IMR-90 (cell line): Measurements from ENCODE around the gene CNKSR2. TPM values are rescaled to one million over a fixed set of nuclear protein-coding genes. Genes with fewer than 3 reads are reported as not detected.

Source experiments
- ATAC-seq: fragments of 200-7000 bp; cut with Tn5 transposase; 2 replicates; pipeline ENCODE4 v1.9.1; 2020; ENCODE audit warnings: low read depth, mild to moderate bottlenecking, moderate library complexity
- BruUV-seq: library from RNA; stranded (reverse); fragments of 400-500 nt; replicated peaks from 2 replicates; lab custom pipeline; 2021; lab: Mats Ljungman, UMichigan
- CTCF ChIA-PET: fragments of 300-600 bp; formaldehyde crosslinking; extraction: SDS; loops from one replicate; lab custom pipeline; 2021; ENCODE audit warnings: antibody characterized with exemption; lab: Yijun Ruan, JAX
- POLR2A ChIA-PET: fragments of 300-600 bp; sonication (Branson Sonifier 250); formaldehyde crosslinking; loops from one replicate; lab custom pipeline; 2022; ENCODE audit warnings: antibody characterized with exemption; ENCODE audit not compliant: unreplicated experiment; lab: Charles Lee
- DNase-seq: peaks from one replicate; pipeline ENCODE4 v3.0.0; 2013
- H2AFZ ChIP-seq: replicated peaks from 2 replicates; pipeline ENCODE3; 2013; ENCODE audit warnings: low read length, mild to moderate bottlenecking; ENCODE audit not compliant: poor library complexity
- H2AK5ac ChIP-seq: 2 replicates; pipeline ENCODE4 v1.6.1; 2013; ENCODE audit warnings: low read depth, low read length, inconsistent platforms
- H2AK9ac ChIP-seq: replicated peaks from 2 replicates; pipeline ENCODE3; 2013; ENCODE audit warnings: mild to moderate bottlenecking, low read depth, low read length, moderate library complexity; ENCODE audit not compliant: poor library complexity
- H2BK120ac ChIP-seq: 2 replicates; pipeline ENCODE4 v1.6.1; 2013; ENCODE audit warnings: low read depth, low read length, inconsistent platforms
- H2BK15ac ChIP-seq: 3 replicates; pipeline ENCODE4 v1.6.1; 2013; ENCODE audit warnings: low read depth, low read length, inconsistent platforms
- H2BK20ac ChIP-seq: 2 replicates; pipeline ENCODE4 v1.6.1; 2013; ENCODE audit warnings: low read depth, mild to moderate bottlenecking, inconsistent platforms, low read length, moderate library complexity
- H2BK5ac ChIP-seq: 2 replicates; pipeline ENCODE4 v1.6.1; 2013; ENCODE audit warnings: mild to moderate bottlenecking, low read depth, low read length, inconsistent platforms; ENCODE audit not compliant: poor library complexity, severe bottlenecking
- H3K14ac ChIP-seq: replicated peaks from 2 replicates; pipeline ENCODE4 v1.6.1; 2013; ENCODE audit warnings: low read depth, low read length, inconsistent platforms
- H3K18ac ChIP-seq: 2 replicates; pipeline ENCODE4 v1.6.1; 2013; ENCODE audit warnings: low read depth, low read length, control low read depth
- H3K23ac ChIP-seq: 2 replicates; pipeline ENCODE4 v1.6.1; 2013; ENCODE audit warnings: low read depth, low read length, inconsistent platforms
- H3K27ac ChIP-seq: 2 replicates; pipeline ENCODE4 v1.5.1; 2013; ENCODE audit warnings: mild to moderate bottlenecking, control low read depth, low read length; ENCODE audit not compliant: insufficient read depth
- H3K27me3 ChIP-seq: 2 replicates; pipeline ENCODE4 v1.6.1; 2013; ENCODE audit warnings: low read length; ENCODE audit not compliant: control insufficient read depth, insufficient read depth
- H3K36me3 ChIP-seq: 2 replicates; pipeline ENCODE4 v1.6.1; 2013; ENCODE audit warnings: low read length, mixed read lengths; ENCODE audit not compliant: control insufficient read depth, insufficient read depth
- H3K4ac ChIP-seq: 2 replicates; pipeline ENCODE4 v1.6.1; 2013; ENCODE audit warnings: low read depth, low read length, inconsistent platforms
- H3K4me1 ChIP-seq: 2 replicates; pipeline ENCODE4 v1.6.1; 2013; ENCODE audit warnings: low read length, mixed read lengths; ENCODE audit not compliant: control insufficient read depth, insufficient read depth
- H3K4me2 ChIP-seq: 2 replicates; pipeline ENCODE4 v1.6.1; 2013; ENCODE audit warnings: low read depth, mild to moderate bottlenecking, control low read depth, low read length, moderate library complexity
- H3K4me3 ChIP-seq: 2 replicates; pipeline ENCODE4 v1.5.1; 2013; ENCODE audit warnings: low read depth, mild to moderate bottlenecking, control low read depth, low read length, moderate library complexity; ENCODE audit not compliant: insufficient read depth
- H3K56ac ChIP-seq: 2 replicates; pipeline ENCODE4 v1.6.1; 2013; ENCODE audit warnings: low read length, inconsistent platforms; ENCODE audit not compliant: insufficient read depth; ENCODE audit errors: extremely low read depth
- H3K79me1 ChIP-seq, 2 experiments: 2 replicates each; pipeline ENCODE4 v1.6.1; 2013; ENCODE audit warnings: low read length in 2 of 2, inconsistent platforms in 1 of 2, low read depth in 1 of 2
- H3K9ac ChIP-seq: 2 replicates; pipeline ENCODE4 v1.6.1; 2013; ENCODE audit warnings: low read depth, low read length, control low read depth
- H3K9me1 ChIP-seq: 2 replicates; pipeline ENCODE4 v1.6.1; 2013; ENCODE audit warnings: low read length, inconsistent platforms; ENCODE audit not compliant: insufficient read depth
- H3K9me3 ChIP-seq: 2 replicates; pipeline ENCODE4 v1.6.1; 2013; ENCODE audit warnings: low read length; ENCODE audit not compliant: control insufficient read depth, insufficient read depth
- H4K20me1 ChIP-seq: 2 replicates; pipeline ENCODE4 v1.6.1; 2013; ENCODE audit warnings: low read length, inconsistent platforms; ENCODE audit not compliant: insufficient read depth
- H4K5ac ChIP-seq: 2 replicates; pipeline ENCODE4 v1.6.1; 2013; ENCODE audit warnings: mild to moderate bottlenecking, low read depth, low read length, control low read depth
- H4K8ac ChIP-seq, 2 experiments: 2 replicates each; pipeline ENCODE4 v1.6.1; 2013; ENCODE audit warnings: low read depth in 2 of 2, low read length in 2 of 2, control low read depth in 1 of 2, inconsistent platforms in 1 of 2
- H4K91ac ChIP-seq: 2 replicates; pipeline ENCODE4 v1.6.1; 2013; ENCODE audit warnings: low read depth, low read length, inconsistent platforms; ENCODE audit not compliant: insufficient read depth
- BHLHE40 ChIP-seq: fragments of 150-350 bp; IDR thresholded peaks from 2 replicates; pipeline ENCODE4 v1.6.1; 2016; ENCODE audit warnings: mild to moderate bottlenecking, low read depth, low read length
- ELK1 ChIP-seq: fragments of 150-350 bp; IDR thresholded peaks from 2 replicates; pipeline ENCODE4 v1.6.1; 2016; ENCODE audit warnings: low read depth, mild to moderate bottlenecking, low read length, moderate library complexity, borderline replicate concordance
- FOS ChIP-seq: fragments of 150-350 bp; IDR thresholded peaks from 2 replicates; pipeline ENCODE4 v1.6.1; 2016; ENCODE audit warnings: low read depth, low read length
- MAFK ChIP-seq: IDR thresholded peaks from 2 replicates; pipeline ENCODE4 v1.6.1; 2012; ENCODE audit warnings: low read depth, low read length, improper control_type of control experiment
- MXI1 ChIP-seq: IDR thresholded peaks from 2 replicates; pipeline ENCODE4 v1.6.1; 2012; ENCODE audit warnings: low read depth, mild to moderate bottlenecking, low read length, moderate library complexity, borderline replicate concordance
- NFE2L2 ChIP-seq: fragments of 150-350 bp; IDR thresholded peaks from 2 replicates; pipeline ENCODE4 v1.6.1; 2016; ENCODE audit warnings: low read depth, mild to moderate bottlenecking, low read length
- POLR2A ChIP-seq: IDR thresholded peaks from 2 replicates; pipeline ENCODE4 v1.6.1; 2012; ENCODE audit warnings: mild to moderate bottlenecking, low read depth, low read length
- RCOR1 ChIP-seq: IDR thresholded peaks from 2 replicates; pipeline ENCODE4 v1.6.1; 2012; ENCODE audit warnings: mild to moderate bottlenecking, low read length, improper control_type of control experiment; ENCODE audit not compliant: insufficient replicate concordance
- RFX5 ChIP-seq: IDR thresholded peaks from 2 replicates; pipeline ENCODE4 v1.8.0; 2012; ENCODE audit warnings: low read depth, mild to moderate bottlenecking, low read length, moderate library complexity
- SMC3 ChIP-seq: fragments of 150-350 bp; IDR thresholded peaks from 2 replicates; pipeline ENCODE4 v1.6.1; 2016; ENCODE audit warnings: low read depth, mild to moderate bottlenecking, antibody characterized with exemption, low read length, moderate library complexity
- WGBS, 2 experiments: methylation state at CpG; one replicate each; pipeline versions ENCODE4 v1.1.5 to v1.1.7; 2013; ENCODE audit warnings: missing lambda C conversion rate in 2 of 2; ENCODE audit not compliant: insufficient read length in 1 of 2; ENCODE audit errors: extremely low coverage in 2 of 2; 5-methylcytosine and 5-hydroxymethylcytosine counted together
- dilution Hi-C: fragments of 300-500 bp; cut with HindIII; formaldehyde crosslinking; loops from one replicate; pipeline ENCODE4 v1.14.3; 2018; ENCODE audit warnings: low sequenced_read_pairs; ENCODE audit not compliant: unreplicated experiment
- in situ Hi-C: fragments of 300-500 bp; cut with MboI; formaldehyde crosslinking; loops from 3 replicates; pipeline ENCODE4 v1.14.3; 2019; ENCODE audit warnings: low sequenced_read_pairs, inconsistent platforms, mixed read lengths
- intact Hi-C: fragments of 100-400 bp; cut with micrococcal nuclease; formaldehyde crosslinking; loops from 2 replicates; pipeline ENCODE4 v1.10.0; 2022
- polyA plus RNA-seq, 3 experiments: library from polyadenylated mRNA; depleted of rRNA; stranded (reverse); fragments of >200 nt; gene quantifications; 2 replicates each; pipeline ENCODE4 v1.2.3, GENCODE V29; 2012; ENCODE audit warnings: low replicate concordance in 1 of 3
- total RNA-seq: library from RNA; depleted of rRNA; stranded (reverse); fragments of >200 nt; gene quantifications from 2 replicates; pipeline ENCODE4 v1.2.3, GENCODE V29; 2012
- TF ChIP-seq, protein P1 (sequence below): fragments of 150-350 bp; IDR thresholded peaks from 2 replicates; pipeline ENCODE4 v1.6.1; 2017; ENCODE audit warnings: mild to moderate bottlenecking, antibody characterized with exemption, low read length, low read depth

Gene CNKSR2
- total and polyA plus RNA-seq, 2 of the 4 experiments (the other 2 are of a cell fraction): 0.14 to 0.90 TPM

- no peaks in the 10 kb centered on the region for H3K79me1 ChIP-seq
- no peak overlapping the region for H2BK20ac ChIP-seq
- no peak overlapping the region for H3K23ac ChIP-seq
- H3K4ac ChIP-seq: no peak overlapping the region
- no peaks in the 10 kb centered on the region for H3K9me1 ChIP-seq
- no peak overlapping the region for H3K4me2 ChIP-seq
- no peaks in the 10 kb centered on the region for H3K4me1 ChIP-seq
- H4K5ac ChIP-seq: no peak overlapping the region
- H3K27ac ChIP-seq: no peak overlapping the region
- CTCF ChIA-PET: no interaction called here
- H3K18ac ChIP-seq: no peak overlapping the region
- no peaks in the 10 kb centered on the region for H3K36me3 ChIP-seq
- in situ Hi-C loops: no loop called here
- dilution Hi-C loops: no loop called here
- no peak overlapping the region for H2BK5ac ChIP-seq
- no peak overlapping the region for H4K91ac ChIP-seq
- H4K20me1 ChIP-seq: no peaks in the 10 kb centered on the region
- ATAC-seq (no peak), DNase-seq (no peak)
- no peak overlapping the region for H2BK120ac ChIP-seq
- BruUV-seq: no TSS peak
- no peak overlapping the region for H2AK5ac ChIP-seq
- no peak overlapping the region for H3K4me3 ChIP-seq
- peaks cover 3% of the 10 kb centered on the region; the same call in 1 of the 2 replicates for H3K27me3 ChIP-seq
- no peak overlapping the region for H4K8ac ChIP-seq
- no CpG with 5 or more reads among the region's 4 CpGs for WGBS, 2 experiments
- H3K9ac ChIP-seq: no peak overlapping the region
- no peak overlapping the region for H3K14ac ChIP-seq
- POLR2A ChIA-PET: no interaction called here
- H2AK9ac ChIP-seq: no peak overlapping the region
- intact Hi-C loops: no loop called here
- TF ChIP-seq, protein P1, sequence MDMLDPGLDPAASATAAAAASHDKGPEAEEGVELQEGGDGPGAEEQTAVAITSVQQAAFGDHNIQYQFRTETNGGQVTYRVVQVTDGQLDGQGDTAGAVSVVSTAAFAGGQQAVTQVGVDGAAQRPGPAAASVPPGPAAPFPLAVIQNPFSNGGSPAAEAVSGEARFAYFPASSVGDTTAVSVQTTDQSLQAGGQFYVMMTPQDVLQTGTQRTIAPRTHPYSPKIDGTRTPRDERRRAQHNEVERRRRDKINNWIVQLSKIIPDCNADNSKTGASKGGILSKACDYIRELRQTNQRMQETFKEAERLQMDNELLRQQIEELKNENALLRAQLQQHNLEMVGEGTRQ: no peak
- TF ChIP-seq FOS: no peak
- TF ChIP-seq RCOR1: no peak
- TF ChIP-seq SMC3: no peak
- TF ChIP-seq ELK1: no peak
- no peak for TF ChIP-seq POLR2A
- no peak for TF ChIP-seq NFE2L2
- no peak for TF ChIP-seq RFX5
- TF ChIP-seq BHLHE40: no peak
- TF ChIP-seq MXI1: no peak
- no peak for TF ChIP-seq MAFK
- no peak overlapping the region for H2BK15ac ChIP-seq
- H3K56ac ChIP-seq: no peak overlapping the region
- H2AFZ ChIP-seq: no peak overlapping the region
- peaks cover 6% of the 10 kb centered on the region; the same call in 1 of the 2 replicates for H3K9me3 ChIP-seq
Observed at GRCh38 chrX:21662761-21663160, 288.5 kb downstream of the CNKSR2 start.
